Measurements from ENCODE around the gene CHRNA1. TPM values are rescaled to one million over a fixed set of nuclear protein-coding genes. Genes with fewer than 3 reads are reported as not detected.

CHRNA1 gene
- total RNA-seq, 1 experiment from 2014 or later = not detected

DNA sequence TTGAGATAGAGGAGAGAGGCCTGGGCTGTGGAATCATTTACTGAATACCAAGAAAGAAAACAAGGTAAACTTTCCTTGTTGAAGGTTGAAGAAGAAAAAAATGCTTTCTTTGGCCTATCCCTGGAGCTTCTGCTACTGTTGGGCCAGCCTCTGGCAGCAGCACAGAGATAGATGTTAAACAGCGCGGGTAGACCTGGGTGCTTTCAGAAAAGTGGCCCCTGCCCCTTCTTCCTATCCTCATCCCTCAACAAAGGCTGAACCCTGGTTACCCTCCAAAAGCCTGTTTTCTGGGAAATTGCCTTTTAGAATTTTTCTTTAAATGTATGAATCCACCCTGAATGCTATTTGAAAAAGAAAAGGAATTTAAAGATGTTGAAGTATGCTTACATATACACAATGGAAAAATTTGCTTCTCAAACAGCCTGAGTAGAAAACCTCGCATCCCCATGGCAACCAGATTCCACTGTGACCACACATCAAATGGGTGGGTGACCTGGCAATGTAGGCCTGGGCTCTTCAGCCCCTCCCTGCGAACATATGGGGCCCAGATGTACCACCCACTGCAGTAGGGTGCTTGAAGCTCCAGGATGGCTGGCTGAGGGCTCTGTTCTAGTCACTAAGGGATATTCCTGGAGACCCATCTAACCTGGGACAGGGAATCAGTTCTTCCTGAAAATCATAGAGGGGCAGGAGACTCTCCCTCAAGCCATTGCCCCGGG lies 23.4 kb upstream of the CHRNA1 start:
- no peaks in the 10 kb centered on the region for H3K27me3 Mint-ChIP-seq (ENCODE audit: insufficient read depth, unreplicated experiment)
- TF ChIP-seq, protein P1, sequence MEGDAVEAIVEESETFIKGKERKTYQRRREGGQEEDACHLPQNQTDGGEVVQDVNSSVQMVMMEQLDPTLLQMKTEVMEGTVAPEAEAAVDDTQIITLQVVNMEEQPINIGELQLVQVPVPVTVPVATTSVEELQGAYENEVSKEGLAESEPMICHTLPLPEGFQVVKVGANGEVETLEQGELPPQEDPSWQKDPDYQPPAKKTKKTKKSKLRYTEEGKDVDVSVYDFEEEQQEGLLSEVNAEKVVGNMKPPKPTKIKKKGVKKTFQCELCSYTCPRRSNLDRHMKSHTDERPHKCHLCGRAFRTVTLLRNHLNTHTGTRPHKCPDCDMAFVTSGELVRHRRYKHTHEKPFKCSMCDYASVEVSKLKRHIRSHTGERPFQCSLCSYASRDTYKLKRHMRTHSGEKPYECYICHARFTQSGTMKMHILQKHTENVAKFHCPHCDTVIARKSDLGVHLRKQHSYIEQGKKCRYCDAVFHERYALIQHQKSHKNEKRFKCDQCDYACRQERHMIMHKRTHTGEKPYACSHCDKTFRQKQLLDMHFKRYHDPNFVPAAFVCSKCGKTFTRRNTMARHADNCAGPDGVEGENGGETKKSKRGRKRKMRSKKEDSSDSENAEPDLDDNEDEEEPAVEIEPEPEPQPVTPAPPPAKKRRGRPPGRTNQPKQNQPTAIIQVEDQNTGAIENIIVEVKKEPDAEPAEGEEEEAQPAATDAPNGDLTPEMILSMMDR (IDR thresholded peaks at IDR 0.05; ENCODE audit: unreplicated experiment) = no peak
- no peak overlapping the region for H3K27ac Mint-ChIP-seq (ENCODE audit: low read depth, unreplicated experiment)
- H3K4me1 Mint-ChIP-seq (ENCODE audit: insufficient read depth, unreplicated experiment) = no peaks in the 10 kb centered on the region
- no TSS peak for BruUV-seq (replicated peaks)
- DNase-seq (ENCODE audit: unreplicated experiment) = peak; percentile 11
- ChIA-PET POLR2A (no interaction called here), CTCF (interaction anchor here (0.7 kb wide), 1 partner anchor 25 kb away, joined by 3 read pairs; no protein-coding TSS in a partner anchor)
- no peaks in the 10 kb centered on the region for H3K36me3 Mint-ChIP-seq (ENCODE audit: insufficient read depth, unreplicated experiment)
- intact Hi-C loops (cut with micrococcal nuclease) = no loop called here
- no peak overlapping the region for H3K4me3 Mint-ChIP-seq (ENCODE audit: unreplicated experiment)
- no peaks in the 10 kb centered on the region for H3K9me3 Mint-ChIP-seq (ENCODE audit: unreplicated experiment)

DNA sequence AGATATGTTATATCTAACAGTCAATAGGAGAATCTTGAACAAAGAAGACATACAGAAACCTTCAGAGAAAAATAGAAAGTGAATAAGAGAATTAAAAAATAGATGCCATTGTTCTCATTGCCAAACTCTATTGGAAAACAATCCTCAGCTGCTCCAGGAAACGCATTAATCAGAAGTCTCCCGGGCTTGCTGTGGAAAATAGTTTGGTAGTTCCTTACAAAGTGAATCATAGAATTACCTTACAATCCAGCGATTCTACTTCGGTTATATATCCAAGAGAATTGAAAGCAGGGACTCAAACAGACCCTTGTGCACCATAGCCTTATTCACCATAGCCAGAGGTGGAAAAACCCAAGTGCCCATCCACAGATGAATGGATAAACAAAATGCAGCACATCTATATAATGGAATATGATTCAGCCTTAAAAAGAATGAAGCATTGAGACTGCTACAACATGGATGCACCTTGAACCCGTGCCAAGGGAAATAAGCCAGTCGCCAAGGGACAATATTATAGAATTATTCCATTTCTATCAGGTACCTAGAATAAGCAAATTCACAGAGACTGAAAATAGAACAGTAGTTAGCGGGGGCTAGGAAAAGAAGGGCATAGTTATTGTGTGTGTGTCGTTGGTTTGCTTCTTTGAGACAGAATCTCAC lies 21.9 kb upstream of the CHRNA1 start:
- Mint-ChIP-seq H3K4me3 (ENCODE audit: unreplicated experiment) (no peak overlapping the region), H3K36me3 (ENCODE audit: insufficient read depth, unreplicated experiment) (no peaks in the 10 kb centered on the region), H3K4me1 (ENCODE audit: insufficient read depth, unreplicated experiment) (no peaks in the 10 kb centered on the region), H3K9me3 (ENCODE audit: unreplicated experiment) (no peaks in the 10 kb centered on the region), H3K27me3 (ENCODE audit: insufficient read depth, unreplicated experiment) (no peaks in the 10 kb centered on the region), H3K27ac (ENCODE audit: low read depth, unreplicated experiment) (no peak overlapping the region)
- POLR2A ChIA-PET = no interaction called here
- intact Hi-C loops (cut with micrococcal nuclease) = no loop called here
- BruUV-seq (replicated peaks) = no TSS peak
- CTCF ChIA-PET = interaction anchor here (2.4 kb wide), 1 partner anchor 15 kb away, joined by 12 read pairs; no protein-coding TSS in a partner anchor
- TF ChIP-seq, protein P1 (IDR thresholded peaks at IDR 0.05; ENCODE audit: unreplicated experiment) = no peak
- DNase-seq (ENCODE audit: unreplicated experiment) = no peak

DNA sequence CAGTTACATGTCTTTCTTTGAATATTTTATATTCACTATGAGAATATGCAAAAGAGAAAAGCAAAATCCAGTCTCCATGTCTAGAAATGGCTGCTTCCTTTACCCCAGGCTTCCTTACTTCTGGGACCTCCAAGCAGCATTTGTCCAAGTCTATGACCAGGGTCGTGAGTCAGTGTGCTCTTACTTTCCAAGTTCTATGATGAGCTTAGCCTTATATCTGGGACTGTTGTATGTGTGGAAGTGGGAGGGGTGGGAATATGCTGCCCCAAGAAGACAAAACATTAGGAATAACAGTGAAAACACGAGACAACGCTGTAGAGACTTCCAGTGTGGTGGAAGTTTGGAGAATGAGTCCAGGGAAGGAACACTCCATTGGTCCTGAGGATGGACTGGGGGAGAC lies 21.2 kb upstream of the CHRNA1 start:
- no peak for DNase-seq (ENCODE audit: unreplicated experiment)
- POLR2A ChIA-PET = no interaction called here
- TF ChIP-seq, protein P1 (IDR thresholded peaks at IDR 0.05; ENCODE audit: unreplicated experiment) = no peak
- no TSS peak for BruUV-seq (replicated peaks)
- Mint-ChIP-seq H3K9me3 (ENCODE audit: unreplicated experiment) (no peaks in the 10 kb centered on the region), H3K27ac (ENCODE audit: low read depth, unreplicated experiment) (no peak overlapping the region), H3K4me1 (ENCODE audit: insufficient read depth, unreplicated experiment) (no peaks in the 10 kb centered on the region), H3K4me3 (ENCODE audit: unreplicated experiment) (no peak overlapping the region), H3K36me3 (ENCODE audit: insufficient read depth, unreplicated experiment) (no peaks in the 10 kb centered on the region), H3K27me3 (ENCODE audit: insufficient read depth, unreplicated experiment) (no peaks in the 10 kb centered on the region)
- intact Hi-C loops (cut with micrococcal nuclease) = no loop called here
- CTCF ChIA-PET = interaction anchor here (0.6 to 2.4 kb wide), 4 partner anchors 14 to 200 kb away, joined by 3 to 12 read pairs (median 4); no protein-coding TSS in a partner anchor

DNA sequence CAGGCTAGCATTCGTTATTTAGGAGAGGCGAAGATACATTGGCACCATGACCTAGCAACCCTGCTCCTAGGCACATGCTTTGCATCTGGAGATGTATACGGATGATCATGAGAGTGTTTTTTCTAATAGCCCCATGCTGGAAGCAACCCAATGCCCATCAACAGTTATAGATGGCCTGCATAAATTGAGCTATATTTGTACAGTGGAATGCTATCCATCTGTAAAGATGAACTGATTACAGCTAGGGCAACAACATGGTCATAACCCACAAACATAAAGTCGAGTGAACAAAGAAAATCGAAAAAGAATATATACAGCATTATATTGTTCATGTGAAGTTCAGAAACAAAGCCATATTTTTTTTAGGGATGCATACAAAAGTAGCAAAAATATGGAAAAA lies 20.6 kb upstream of the CHRNA1 start:
- Mint-ChIP-seq H3K27ac (ENCODE audit: low read depth, unreplicated experiment) (no peak overlapping the region), H3K9me3 (ENCODE audit: unreplicated experiment) (no peaks in the 10 kb centered on the region), H3K4me1 (ENCODE audit: insufficient read depth, unreplicated experiment) (no peaks in the 10 kb centered on the region), H3K4me3 (ENCODE audit: unreplicated experiment) (no peak overlapping the region), H3K27me3 (ENCODE audit: insufficient read depth, unreplicated experiment) (no peaks in the 10 kb centered on the region), H3K36me3 (ENCODE audit: insufficient read depth, unreplicated experiment) (no peaks in the 10 kb centered on the region)
- BruUV-seq (replicated peaks) = no TSS peak
- ChIA-PET POLR2A (interaction anchor here (1.2 kb wide), 1 partner anchor 10 kb away, joined by 3 read pairs; no protein-coding TSS in a partner anchor), CTCF (interaction anchor here (0.6 to 2.4 kb wide), 6 partner anchors 11 to 200 kb away, joined by 3 to 12 read pairs (median 4); no protein-coding TSS in a partner anchor)
- DNase-seq (ENCODE audit: unreplicated experiment) = no peak
- intact Hi-C loops (cut with micrococcal nuclease) = no loop called here
- TF ChIP-seq, protein P1 (IDR thresholded peaks at IDR 0.05; ENCODE audit: unreplicated experiment) = no peak

All from MCF 10A (cell line).